Medulla oblongata (tissue), 1 donor: ENCODE results near the gene THUMPD1.
A peak's percentile ranks its signal among the peaks of the same experiment; 100 is the strongest.
"Not testable (repeated sequence)": the region's sequence is repeated elsewhere in the genome, so short reads cannot be mapped to it uniquely, and the experiment has no call there.

ENCODE experiments used
- DNase-seq: peaks from one replicate; pipeline ENCODE4 v3.0.0-alpha.2; 2015; ENCODE audit errors: extremely low spot score

The THUMPD1 gene

DNA sequence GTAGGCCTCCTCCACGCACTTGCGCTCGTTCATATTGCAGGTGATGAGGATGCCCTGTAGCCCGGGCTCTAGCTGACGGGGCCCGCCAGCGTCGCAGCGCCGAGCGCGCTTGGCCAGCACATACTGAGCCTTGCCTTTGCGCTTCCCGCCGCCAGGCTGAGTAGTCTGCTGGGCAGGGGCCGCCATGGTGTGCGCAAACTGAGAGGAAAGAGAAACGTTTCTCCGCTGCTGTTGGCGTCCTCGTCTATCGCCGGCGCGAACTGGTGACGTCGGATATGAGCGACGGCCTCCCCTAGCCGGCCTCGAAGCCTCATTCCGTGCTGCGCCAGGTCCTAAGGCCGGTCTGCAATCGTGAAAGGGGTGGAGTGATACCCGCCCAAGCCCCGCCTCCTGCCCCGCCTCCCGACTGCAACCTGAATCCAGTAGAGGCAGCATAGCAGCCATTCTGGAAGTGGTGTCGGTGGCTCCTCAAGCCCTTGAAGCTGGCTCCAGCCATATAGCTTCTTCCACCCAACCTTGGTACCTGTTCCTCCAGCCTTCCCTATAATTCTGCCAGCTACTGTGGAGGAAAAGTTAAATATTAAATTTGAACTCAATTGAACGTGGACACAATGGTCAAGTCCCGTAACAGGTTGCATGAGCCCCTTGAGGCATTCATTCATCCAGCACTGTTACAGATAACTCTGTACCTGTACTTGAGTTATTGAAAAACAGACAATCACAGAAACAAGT lies at the start of gene THUMPD1:
Gene THUMPD1 (minus strand): TSS at position 265 of the 732 bp plus-strand sequence. CDS start 79 bp downstream, at position 186.
- DNase-seq: peak; percentile 93

DNA sequence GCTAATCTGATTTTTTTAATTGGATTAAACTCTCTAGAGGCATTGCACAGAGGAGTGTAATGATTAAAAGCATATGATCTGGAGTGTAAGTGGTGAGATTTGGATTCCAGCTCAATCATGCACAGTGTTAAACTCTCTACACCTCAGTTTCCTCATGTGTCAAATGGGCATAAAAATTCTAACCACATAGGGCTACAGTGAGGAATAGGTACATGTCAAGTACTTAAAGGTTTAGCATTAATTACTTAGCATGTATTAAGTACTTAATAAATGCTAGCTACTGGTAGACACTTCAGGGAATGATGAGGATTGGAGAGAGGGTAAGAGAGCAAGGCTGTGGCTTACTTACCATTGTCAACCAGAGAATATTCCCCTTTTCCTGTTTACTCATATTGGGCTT lies 47.5 kb upstream of the THUMPD1 start:
- DNase-seq: no peak

DNA sequence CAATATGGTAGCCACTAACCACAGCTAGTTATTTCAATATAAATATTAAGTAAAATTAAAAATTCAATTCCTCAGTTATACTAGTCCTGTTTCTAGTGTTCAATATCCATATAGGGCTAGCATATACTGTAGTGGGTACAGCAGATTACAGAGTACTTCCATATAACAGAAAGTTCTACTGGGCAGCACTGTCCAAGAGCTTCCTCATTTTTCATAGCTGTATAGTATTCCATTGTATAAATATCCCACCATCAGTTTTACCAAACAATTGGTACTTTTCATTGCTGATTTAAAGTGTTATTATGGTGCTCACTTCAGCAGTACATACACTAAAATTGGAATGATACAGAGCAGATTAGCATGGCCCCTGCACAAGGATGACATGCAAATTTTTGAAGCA lies 42.6 kb upstream of the THUMPD1 start:
- no peak for DNase-seq

DNA sequence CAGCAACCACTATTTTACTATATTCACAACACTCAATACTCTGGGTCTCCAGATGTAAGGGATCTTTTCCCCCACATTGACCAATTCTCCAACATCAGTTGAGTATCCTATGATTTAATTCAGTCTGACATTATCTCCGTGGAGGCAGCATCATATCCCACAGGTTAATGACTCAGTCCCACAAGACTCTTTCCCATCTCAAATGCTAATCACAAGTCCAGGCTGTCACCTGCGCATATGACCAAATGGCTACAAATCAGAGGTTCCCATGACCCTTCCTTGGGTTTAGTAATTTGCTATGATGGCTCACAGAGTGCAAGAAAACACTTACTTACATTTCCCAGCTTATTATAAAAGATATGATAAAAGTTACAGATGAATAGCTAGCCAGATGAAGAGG lies 40.9 kb upstream of the THUMPD1 start:
- DNase-seq: no peak

DNA sequence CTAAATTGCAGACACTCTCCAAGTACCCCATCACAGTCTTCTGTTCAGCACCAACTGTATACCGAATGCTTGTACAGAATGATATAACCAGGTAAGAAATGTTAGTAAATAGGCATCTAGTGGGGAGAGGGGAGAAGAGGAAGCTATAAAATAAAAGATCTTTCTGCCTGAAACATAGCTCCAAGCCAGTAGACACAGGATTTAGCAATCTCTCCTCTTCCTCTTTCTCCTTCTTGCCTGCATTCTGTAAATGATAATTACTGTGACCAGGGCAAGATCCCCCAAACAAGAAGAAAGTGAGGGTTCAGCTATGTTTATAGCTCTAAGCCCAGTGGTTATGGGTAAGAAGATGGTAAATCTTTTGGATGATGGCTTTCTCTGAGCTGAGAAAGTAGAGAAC lies 40.1 kb upstream of the THUMPD1 start:
- DNase-seq: no peak

- DNase-seq: peak; percentile 4
Measured at GRCh38 chr16:20774703-20775362, 33.2 kb upstream of the THUMPD1 start.

GRCh38 chr16:20773679-20774078 lies 32.1 kb upstream of the THUMPD1 start:
- no peak for DNase-seq

GRCh38 chr16:20768818-20769217 lies 27.2 kb upstream of the THUMPD1 start:
- no peak for DNase-seq

DNA sequence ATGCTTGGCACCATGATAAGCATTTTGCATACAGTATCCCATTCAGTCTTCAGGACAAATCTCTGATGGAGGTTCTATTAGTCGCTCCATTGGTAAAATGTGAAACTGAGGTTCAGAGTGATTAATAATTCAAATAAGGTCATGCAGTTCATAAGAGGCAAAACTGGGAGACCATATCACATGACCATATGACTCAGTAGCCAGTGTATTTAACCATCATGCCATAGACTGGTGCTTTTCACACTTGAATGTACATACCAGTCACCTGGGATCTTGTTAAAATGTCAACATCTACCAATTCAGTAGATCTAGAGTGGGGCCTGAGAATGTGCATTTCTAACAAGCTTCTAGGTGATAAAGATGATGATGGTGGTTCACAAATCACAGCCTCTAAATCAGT lies 26.5 kb upstream of the THUMPD1 start:
- no peak for DNase-seq

DNA sequence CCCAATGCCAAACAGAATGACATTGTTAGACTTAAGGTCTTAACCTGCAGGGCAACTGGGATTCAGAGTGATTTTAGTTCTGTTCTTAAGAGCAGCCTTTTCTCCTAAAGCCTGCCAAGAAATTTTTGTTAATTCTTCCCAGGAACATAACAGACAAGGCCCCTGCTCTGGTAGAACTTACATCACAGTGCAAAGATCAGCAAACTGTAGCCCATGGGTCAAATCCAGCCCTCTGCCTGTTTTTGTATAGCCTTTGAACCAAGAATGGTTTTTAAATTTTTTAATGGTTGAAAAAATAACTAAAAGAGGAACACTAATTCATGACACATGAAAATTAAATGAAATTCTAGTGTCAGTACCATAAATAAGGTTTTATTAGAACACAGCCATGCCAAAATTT lies 26.0 kb upstream of the THUMPD1 start:
- no peak for DNase-seq

DNA sequence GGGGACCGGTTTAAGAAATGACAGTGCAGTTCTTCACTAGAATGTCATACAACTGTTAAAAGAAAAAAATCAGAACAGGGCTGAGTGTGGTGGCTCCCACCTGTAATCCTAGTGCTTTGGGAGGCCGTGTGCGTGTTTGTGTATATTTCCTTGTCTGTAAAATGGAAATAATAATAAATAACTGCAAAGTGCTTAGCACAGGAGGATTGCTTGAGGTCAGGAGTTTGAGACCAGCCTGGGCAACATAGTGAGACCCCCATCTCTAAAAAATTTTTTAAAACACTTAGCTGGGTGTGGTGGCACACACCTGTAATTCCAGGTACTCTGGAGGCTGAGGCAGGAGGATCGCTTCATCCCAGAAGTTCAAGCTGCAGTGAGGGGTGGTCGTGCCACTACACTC lies 24.7 kb upstream of the THUMPD1 start:
- no peak for DNase-seq

GRCh38 chr16:20765732-20766131 lies 24.1 kb upstream of the THUMPD1 start:
- DNase-seq: no peak

DNA sequence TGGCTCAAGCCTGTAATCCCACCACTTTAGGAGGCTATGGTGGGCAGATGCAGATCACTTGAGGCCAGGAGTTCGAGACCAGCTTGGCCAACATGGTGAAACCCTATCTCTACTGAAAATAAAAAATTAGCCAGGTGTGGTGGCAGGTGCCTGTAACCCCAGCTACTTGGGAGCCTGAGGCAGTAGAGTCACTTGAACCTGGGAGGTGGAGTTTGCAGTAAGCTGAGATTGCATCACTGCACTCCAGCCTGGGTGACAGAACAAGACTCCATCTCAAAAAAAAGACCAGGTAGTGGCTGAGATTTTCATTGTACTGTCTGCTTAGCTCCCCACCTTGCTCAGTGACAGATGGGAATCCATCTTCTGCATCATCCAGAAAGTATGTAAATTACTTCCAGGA lies 22.8 kb upstream of the THUMPD1 start:
- DNase-seq: not testable (repeated sequence)

GRCh38 chr16:20763461-20764232 lies 22.0 kb upstream of the THUMPD1 start, which contains the start of gene ACSM3:
Gene ACSM3, plus strand, starts transcription at chr16:20764014. Its CDS starts 6,021 bp downstream, at chr16:20770035.
- DNase-seq: peak; percentile 86

DNA sequence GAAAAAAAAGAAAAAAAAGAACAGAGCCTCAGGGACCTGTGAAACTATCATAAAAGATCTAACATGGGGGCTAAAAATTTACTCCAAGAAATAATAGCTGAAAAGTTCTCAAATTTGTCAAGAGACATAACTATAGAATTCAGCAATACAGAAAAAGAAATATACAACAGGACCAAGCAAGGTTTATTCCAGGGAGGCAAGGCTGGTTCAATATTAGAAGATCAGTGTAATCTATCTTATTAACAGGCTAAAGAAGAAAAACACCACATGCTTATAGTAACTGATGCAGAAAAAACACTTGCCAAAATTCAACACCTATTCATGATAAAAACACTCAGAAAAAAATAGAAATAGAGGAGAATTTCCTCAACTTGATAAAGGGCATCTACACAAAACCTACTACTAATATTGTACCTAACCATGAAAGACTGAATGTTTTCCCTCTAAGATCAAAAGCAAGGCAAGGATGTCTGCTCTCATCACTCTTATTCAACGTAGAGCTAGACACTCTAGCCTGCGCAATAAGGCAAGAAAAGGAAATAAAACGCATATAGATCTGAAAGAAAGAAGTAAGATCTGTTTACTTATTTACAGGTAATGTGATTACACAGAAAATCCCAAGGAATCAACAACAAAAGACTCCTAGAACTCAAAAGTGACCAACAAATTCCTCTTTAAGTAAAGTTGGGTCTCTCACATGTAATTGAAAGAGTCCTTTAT lies 20.9 kb upstream of the THUMPD1 start:
- no peak for DNase-seq

DNA sequence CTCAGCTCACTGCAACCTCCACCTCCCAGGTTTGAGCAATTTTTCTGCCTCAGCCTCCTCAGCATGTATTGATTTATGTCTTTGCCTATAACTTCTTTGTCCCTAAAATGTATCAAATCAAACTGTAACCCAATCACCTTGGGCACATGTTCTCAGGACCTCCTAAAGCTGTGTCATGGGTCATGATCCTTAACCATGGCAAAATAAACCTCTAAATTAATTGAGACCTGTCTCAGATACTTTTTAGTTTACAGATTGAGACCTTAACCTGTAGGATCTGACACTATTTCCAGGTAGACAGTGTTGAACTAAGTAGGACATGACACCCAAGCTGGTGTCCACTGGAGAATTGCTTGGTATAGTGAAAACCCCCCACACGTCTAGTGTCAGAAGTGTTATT lies 19.6 kb upstream of the THUMPD1 start:
- DNase-seq: no peak

- DNase-seq: no peak
Measured at GRCh38 chr16:20760346-20760745, 18.7 kb upstream of the THUMPD1 start.

GRCh38 chr16:20755799-20756198 lies 14.2 kb upstream of the THUMPD1 start:
- not testable (repeated sequence) for DNase-seq

- no peak for DNase-seq
Measured at GRCh38 chr16:20755238-20755637, 13.6 kb upstream of the THUMPD1 start.

GRCh38 chr16:20753727-20754126 lies 12.1 kb upstream of the THUMPD1 start:
- DNase-seq: no peak

DNA sequence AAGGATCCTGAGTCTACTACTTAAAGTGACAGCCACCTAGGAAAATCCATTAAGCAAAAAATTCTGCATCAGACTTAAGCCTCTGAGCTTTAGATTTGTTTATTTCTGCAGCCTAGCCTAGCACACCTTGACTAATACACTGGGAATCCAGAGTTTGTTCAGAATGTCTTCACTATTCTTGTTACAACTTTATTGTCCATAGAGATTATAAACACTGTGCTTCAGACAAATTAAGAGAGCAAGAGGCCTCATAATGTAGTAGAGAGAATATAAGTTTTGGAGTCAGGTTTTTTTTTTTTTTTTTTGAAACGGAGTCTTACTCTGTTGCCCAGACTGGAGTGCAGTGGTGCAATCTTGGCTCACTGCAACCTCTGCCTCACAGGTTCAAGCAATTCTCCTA lies 8.9 kb upstream of the THUMPD1 start:
- no peak for DNase-seq

DNA sequence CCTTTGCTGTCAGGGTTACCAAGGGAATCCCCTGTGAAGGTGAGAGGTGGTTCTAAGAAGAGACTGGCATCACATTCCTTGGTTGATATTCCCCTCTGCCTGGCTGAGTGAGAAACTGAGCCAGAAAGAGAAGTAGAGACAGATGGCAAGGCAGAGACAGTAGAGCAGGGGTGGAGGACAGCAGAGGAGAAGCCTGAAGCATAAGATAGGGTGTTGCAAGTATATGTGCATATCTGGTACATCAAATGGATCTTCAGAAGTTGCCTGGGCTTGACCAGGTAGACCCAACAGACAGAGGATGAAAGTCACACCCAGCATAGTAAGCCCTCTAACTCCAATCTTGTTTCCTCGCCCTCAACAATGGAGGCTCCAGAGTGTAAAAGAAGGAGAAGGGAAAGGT lies 7.9 kb upstream of the THUMPD1 start:
- DNase-seq: no peak
